NCI-H748 (cell line): ENCODE measurements around the gene IRX2.

Experiments
- DNase-seq: peaks from one replicate; lab custom pipeline; 2025; ENCODE audit not compliant: unreplicated experiment; lab: John Stamatoyannopoulos, UW

Gene IRX2

DNA sequence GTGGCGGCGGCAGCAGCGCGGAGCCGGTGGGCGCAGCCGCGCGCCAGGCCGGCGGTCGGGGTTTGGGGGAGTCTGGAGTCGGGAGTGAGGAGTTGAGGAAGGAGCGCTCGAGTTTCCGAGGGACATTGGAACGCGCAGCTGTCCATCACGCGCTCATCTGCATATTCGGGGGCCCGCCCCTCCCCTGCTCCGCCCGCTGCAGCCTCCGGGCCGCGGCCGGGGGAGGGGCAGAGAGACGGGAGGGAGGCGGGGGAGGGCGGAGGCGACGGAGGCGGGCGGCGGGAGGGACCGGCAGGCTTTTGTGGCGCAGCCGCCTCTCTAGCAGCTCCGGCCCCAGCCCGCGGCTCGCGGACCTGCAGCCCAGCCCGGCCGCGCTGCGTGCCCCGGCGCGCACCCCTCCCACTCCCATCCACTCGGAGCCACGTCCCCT is at the start of gene IRX2:
IRX2 (minus strand) TSS at position 86 of the 430 bp plus-strand sequence. CDS start 264 bp downstream, outside the sequence.
- DNase-seq, result peak; percentile 99

DNA sequence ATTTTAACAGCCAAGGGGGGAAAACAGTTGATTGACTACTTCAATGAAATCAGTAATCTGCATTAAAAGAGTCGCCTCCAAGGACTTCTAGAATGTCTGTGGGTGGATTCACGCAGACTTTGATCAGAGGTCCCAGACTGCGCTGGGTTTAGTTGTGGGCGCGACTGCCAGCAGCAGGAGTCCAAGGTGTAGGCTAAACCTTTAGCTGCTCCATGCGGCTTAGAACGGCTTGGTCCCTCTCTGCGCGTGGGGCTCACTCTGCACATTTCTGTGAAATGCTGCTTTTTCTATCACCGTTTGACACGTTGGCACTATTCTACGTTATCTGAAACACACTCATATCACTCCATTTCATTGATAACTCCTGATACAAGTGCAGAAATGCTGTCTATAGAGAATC is 48.6 kb upstream of the IRX2 start:
- DNase-seq, result no peak

DNA sequence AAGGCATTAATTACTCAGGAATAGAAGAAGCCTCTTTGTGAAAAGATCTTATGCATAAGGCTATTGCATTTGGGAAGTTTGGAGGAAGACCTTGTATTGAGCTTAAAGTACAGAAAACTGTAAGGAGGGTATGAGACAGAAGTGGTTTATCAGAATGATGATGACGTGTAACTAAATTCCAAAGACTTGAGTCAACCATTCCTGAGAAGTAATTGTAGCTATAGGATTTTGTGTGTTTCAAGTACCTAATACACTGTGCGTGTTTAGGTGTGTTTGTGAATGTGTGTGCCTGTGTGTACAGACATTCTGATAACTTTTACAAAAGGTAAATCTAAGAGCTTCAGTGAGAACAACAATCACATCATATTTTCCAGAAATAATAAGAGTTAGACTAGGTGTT is 46.5 kb upstream of the IRX2 start:
- no peak for DNase-seq

DNA sequence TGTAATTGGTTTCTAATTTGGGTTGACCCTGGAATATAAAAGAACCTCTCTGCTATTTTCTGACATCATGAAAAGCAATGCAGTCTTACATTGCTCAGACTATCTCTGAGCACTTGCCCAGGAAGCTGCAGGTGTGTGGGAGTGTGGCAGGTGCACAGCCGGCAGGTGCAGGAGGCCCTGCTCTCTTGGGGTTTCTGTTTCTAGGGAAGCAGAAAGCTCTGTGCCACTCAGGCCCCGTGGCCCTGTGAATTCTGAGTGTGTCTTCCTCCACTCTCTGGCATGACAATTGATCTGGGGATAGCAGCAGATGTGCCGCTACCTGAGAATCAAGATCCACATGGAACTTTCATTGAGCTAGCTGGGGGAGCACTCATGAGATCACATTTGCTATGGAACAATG is 45.7 kb upstream of the IRX2 start:
- peak; percentile 99 for DNase-seq

DNA sequence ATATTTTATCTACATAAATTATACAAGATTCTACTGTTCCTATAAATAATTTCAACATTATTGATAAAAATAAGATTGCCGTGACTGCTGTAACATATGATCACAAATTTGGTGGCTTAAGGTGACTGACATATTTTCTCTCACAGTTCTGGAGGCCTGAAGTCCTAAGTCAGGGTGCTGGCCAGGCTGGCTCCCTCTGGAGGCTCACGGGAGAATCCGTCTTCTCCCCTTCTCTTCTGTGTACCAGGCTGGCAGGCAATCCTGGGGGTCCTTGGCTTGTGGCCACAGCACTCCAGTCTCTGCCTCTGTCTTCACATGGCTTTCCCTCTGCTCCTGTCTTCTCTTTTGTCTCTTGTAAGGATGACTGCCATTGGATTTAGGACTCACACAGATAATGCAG is 31.7 kb upstream of the IRX2 start:
- DNase-seq, result peak; percentile 28

DNA sequence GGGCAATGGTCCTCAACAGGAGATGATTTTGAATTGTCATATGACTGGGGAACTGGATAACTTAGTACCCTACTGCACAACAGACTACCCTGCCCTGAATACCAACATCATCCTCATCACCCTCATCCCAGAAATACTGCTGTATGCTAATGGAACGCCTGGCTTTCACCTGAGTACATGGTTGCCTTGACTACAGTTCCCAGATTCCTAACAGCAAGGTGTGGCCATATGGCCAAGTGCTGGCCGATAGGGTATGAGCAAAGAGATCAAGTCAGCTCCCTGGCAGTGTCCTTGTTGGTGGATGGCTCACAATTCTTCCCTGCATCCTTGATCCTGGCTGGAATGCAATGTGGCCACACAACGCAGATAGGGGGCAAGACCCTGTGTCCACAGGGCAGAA is 31.2 kb upstream of the IRX2 start:
- peak; percentile 54 for DNase-seq

DNA sequence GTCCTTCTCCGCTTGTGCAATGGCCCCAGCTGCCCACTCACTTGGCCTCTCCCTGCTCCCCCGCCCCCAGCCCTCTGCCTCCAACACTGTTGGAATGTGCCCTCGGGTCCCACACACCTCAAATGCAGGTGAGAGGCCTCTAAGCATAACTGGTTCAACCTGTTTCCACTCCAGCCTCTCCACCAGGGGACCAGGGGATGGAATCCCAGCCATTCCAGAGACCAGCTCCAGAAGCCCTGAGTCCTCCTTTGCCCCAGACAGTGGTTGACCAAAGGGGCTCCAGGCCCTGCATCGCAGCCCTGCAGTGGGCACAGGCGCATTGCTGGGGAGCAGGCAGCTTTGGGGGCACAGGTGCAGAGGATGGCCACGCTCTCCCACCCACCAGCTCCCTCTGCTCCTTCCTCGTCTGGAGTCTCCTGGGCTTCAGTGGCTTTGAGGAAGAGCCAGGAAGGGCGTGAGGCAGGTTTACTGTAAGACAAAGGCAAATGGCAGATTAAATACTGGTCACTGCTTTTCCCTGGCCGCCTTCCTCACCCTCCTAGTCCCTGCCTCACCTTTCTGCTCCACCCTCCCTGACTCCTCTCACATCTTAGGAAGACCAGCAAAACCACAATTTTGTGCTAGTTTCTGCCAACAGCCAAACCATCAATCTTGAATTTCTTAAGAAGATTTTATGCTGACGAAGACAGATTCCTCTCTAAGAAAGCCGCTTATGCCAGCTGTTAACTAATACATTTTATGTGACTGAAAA is 29.1 kb upstream of the IRX2 start:
- DNase-seq, result peak; percentile 55

DNA sequence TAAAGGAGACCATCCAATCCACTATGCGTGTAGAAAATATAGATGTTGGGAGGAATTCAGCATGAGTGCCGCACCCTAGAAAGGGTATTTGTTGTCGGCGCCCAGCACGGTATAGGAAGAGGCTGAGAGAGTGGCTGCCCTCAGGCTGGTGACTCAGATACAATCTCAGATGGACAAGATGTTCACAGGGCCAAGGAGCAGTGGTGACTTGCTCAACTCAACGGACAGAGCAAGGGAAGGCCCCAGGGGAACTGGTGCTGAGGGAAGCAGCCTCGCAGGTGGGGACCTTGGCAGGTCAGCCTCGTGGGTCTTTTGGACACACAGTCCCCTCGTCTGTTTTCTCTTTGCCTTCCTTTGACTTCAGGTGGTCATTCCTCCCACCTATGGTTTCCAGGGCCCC is 28.0 kb upstream of the IRX2 start:
- DNase-seq, result no peak

DNA sequence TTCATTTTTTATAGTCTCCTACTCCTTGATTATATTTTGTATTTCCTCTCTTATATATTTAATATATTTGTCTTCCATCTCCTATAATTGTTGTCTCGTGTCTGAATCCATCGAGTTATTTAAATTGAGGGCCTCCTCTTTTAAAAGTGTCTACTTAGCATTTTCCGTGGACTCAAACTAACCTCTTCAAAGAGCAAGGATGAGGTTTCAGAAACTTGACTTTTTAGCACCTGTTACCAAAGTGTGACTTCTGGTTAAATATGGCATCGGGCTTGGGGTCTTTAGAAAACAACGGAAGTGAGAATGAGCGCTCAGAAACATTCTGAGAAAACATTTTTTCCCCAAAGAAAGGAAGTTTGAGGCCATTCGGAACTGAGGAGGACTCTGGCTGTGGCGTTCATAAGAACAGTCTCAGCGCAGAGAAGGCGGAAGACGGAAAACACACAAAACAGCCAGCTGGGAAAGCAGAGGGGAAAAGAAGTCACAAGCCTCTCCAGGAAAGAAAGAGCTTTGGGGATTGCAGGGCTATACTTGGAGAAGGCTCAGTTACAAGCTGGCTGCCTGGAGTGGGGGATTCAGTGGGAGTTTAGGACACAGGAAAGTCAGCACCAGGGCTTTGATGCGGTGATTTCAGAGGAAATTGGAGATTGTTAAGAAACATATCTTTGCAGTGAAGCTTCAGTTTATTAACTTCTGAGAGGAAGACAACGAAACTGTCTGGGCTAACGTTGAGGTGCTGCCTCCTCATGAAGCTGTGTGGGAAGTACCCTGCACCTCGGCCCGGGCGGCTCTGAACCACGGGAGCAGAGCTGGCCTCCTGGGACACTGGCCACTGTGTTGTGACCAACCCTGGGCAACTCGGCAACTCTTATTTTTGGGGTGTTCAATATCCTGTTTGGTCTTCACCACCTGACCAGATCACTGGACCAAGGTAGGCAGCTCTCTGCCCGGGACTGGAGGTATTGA is 25.1 kb upstream of the IRX2 start:
- DNase-seq, result no peak

DNA sequence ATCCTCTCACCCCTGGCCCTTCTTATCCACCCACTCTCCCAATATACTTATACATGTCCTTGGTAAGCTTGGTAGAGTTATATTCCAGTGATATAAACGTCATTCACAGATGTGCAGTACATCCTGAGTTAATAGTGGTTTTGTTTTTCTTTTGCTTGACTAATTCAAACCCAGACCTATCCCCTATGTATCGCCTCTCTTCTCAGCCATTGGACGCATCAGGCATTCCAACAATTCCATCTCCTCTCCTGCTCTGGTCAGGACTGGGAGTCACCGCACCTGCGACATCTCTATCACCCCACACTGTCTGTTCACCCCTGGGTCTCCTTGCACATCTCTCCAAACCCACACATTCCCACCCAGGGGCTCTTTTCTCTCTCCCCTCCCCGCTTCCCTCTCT is 21.9 kb upstream of the IRX2 start:
- no peak for DNase-seq

DNA sequence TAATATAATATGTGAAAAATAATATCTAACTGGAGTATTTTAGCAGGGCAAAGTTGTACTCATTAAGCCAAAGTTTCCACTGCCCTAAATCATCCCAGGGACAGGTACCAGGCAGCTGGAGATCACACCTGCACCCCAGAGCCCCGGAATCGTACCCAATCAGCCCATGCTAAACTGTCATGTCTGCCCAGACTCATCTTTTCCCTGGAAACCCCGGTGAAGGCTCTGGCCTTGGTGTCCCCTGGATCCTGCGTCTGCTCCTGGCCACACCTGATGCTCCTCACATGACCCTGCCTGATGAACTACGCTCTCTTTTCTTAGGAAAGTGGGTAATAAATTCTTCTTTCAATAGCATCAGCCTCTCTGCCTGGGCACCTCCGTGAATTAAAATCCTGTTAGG is 15.6 kb upstream of the IRX2 start:
- no peak for DNase-seq

DNA sequence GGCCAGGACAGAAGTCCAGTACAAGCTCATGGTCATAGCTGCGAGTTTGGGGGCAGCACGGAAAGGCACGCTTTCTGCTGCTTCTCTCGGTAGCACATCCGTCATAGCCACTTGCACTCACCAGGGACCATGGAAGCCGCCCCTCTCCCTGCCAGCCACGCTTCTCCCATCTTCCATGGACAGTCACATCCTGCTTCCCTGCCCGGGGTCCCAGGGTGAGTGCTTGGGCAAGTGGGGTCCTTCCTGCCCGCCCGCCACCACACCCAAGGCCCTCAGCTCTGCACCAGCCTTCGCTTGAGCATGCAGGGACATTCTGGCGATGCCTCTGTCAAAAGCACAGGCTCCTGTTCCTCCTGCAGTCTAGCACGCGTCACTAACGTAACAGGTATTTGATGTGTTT is 13.1 kb upstream of the IRX2 start:
- DNase-seq, result no peak

DNA sequence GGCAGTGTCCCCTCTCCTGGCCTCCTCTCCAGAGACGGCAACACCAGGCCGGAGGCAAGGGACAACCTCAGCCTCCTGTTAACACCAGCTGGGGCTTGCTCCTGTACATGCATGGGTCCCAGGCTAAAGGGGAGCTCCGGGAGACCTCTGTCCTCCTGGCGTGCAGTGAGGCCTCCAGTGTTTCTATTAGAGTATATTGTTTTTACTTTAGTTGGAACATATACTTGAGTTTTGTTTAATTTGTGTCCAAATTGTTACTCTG is 12.0 kb upstream of the IRX2 start:
- DNase-seq, result no peak

DNA sequence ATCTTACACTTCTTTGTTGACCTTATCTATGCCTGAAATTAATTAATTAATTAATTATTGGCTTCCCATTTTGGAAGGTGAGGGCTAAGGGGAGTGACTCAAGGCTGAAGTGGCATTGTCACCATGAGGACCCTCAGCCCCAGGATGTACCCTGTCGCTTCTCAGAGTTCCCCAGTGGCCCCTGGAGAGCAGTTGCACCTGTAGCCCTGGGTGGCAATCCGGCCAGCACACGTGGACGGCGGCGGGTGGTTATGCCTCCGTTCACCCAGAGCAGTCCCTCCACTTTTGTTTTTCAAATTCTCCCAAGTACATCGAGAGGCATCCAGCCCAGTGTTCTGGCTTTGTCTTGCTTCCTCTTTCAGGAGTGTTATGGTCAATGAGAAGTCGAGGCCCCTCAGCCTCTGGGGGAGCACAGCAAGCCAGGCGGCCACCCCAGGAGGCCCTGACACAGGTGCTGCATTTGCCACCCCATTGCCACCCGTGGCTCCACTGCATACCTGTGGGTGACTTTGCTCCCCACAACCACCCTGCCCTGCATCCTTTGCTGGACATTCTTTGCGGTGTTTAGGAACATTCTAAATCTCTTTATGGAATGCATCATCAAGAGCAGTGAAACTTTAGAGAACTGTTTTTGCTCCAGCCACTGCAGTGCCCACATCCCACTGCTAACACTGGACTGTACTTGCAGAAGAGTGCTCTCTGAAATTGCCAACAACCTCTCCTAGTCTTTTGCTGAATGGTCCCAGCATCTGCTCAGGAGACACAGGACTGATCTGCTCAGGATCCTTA is 11.5 kb upstream of the IRX2 start:
- no peak for DNase-seq

DNA sequence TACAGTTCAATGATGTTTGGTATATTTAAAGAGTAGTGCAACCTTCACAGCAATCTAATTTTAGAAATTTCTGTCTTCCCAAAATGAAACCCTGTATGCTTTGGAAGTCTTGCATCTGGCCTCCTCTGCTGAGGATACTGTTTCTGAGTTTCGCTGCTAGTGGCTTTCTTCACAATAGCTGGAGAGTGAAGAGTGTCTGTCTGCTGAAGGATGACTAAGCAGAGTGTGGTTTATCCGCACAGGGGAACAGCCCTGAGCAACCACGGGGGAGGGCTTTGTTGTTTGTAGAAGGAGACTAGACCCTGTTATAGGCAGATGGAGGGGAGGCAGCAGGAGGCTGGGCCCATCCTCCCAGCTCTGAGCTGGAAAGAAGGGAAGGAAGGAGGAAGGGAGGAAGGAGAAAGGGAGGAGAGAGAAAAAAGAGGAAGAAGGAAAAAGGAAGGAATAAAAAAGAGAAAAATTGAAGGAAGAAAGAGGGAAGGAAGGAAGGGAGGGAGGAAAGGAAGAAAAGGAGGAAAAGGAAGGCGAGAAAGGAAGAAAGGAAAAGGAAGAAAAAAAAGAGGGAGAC is 10.5 kb upstream of the IRX2 start:
- no peak for DNase-seq

DNA sequence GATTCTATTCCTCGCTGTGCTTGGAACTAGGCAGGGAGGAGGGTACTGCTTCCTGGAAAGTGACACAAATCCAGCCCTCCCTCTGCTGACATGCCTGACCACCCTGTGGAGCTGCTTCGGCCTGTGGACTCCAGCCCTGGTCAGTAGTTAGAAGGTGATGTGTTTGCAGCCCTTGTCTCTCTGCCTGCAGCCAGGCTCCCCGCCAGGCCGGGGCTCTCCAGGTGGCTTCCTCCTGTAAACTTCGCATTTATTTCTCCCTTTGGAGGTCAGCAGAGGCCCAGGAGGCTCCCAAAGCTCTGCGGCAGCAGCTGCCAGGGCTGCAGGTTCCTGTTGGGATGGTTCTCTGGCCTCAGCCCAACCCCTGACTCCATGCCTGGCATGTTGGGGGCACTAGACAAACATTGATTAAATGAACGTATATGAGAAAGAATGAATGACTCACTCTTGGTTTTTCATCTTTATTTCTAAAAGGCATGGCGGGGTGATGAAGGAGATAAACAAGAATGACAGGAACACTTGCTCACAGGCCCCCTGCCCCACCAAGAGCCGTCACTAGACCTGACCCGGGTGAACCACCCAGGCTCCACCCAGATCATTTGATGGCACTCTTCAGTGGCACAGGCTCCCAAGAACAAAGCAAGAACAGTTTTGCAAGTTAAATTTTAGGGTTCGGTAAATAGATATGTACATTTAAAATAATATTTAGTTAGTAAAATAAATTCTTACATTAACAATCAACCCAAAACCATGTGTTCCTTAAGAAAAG is 8.4 kb upstream of the IRX2 start:
- no peak for DNase-seq

DNA sequence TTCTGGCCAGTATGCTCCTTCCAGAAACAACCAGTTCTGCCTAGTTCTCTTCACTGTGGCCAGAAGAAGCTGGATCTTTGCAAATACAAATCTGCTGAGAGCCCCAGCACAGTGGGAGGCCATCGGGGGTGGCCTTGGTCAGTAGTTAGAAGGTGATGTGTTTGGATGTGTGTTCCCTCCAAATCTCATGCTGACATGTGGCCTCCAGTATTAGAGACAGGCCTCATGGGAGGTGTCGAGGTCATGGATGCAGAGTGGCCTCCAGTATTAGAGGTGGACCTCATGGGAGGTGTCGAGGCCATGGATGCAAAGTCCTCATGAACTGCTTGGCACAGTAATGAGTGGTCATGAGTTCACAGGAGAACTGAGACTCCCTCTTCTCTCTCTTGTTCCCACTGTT is 7.6 kb upstream of the IRX2 start:
- DNase-seq, result no peak

DNA sequence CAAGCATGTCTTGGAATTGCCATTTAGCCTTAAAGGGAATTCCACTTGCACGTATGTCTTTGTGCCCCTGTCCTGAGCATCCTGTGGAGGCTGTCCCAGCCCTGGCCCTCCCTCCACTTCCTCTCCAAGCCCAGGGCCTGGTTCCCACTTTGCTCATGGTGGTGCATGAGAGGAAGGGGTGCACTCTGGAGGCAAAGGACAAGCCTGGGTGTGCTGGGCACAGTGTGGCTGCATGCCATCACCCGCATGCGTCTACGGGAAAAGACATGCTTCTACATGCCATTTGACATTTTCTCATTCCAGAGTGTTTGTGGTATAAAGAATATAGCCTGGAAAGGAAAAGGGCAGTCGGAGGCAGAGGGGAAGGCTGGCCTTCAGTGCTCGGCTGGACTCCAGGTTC is 7.2 kb upstream of the IRX2 start:
- no peak for DNase-seq

DNA sequence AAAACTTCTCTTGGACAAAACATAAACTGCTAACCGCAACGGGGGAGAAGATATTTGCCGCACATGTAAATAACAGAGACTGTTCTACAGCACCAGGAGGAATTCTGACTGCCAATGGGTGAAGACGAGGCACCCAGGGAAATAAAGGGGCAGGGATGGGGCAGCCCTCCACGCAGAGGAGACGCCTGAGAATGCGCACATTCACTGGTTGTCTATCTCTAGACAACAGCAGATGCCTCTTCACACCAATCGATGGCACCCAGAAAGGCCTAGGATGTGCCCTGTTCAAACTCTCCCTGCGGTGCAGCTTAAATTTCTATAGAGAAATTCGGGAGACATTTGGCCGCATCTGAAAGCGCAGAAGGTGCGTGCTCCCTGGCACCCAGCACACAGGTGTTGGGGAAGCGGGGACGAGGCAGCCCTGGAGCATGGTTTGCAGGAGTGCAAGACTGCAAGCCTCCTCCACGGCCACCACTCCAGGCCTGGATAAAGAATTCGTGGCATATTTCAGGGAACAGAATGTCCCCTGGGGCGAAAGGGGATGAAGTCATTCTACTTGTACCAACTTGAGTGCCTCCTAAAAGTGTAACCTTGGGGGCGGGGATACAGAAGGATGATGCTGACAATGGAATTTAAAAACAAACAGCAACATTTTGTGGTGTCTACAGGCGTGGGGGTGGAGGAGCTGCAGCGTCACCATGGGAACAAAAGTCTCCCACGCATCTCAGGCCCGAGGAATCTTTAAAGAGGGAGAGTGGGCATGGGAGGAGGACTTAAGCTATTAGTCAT is 6.3 kb upstream of the IRX2 start:
- no peak for DNase-seq
